ENCODE results near the gene SLC35D3.

Gene SLC35D3

GRCh38 chr6:136890194-136890839 is 31.8 kb upstream of the SLC35D3 start:
- Histone ChIP-seq H3K4me2 (ENCODE audit: low read length, poor library complexity, severe bottlenecking) (no peak overlapping the region), H4K91ac (ENCODE audit: low read length) (no peak overlapping the region), H3K27me3 (ENCODE audit: control insufficient read depth in 1 of 2, insufficient read depth in 1 of 2, low read length in 2 of 2) (no peaks in the 10 kb centered on the region), H3K4ac (ENCODE audit: low read depth in 1 of 2, low read length in 2 of 2) (no peak overlapping the region), H2AFZ (ENCODE audit: low read depth, low read length) (no peak overlapping the region), H3K27ac (ENCODE audit: low read length, poor library complexity, severe bottlenecking) (no peak overlapping the region), H2BK5ac (ENCODE audit: low read depth, low read length, poor library complexity, severe bottlenecking) (no peak overlapping the region), H3K36me3 (ENCODE audit: control insufficient read depth in 1 of 2, insufficient read depth in 2 of 2, low read depth in 1 of 2, low read length in 2 of 2) (peaks cover 2% of the 10 kb centered on the region in 2 experiments), H3K18ac (ENCODE audit: low read depth in 1 of 2, low read length in 2 of 2) (no peak overlapping the region), H3K4me1 (ENCODE audit: control insufficient read depth, insufficient read depth, low read depth, low read length) (no peaks in the 10 kb centered on the region), H2BK15ac (ENCODE audit: low read depth, poor library complexity, severe bottlenecking) (no peak overlapping the region), H3K14ac (ENCODE audit: low read length in 2 of 2) (no peak overlapping the region), H3K9ac (ENCODE audit: low read length) (no peak overlapping the region), H2AK5ac (ENCODE audit: low read length, severe bottlenecking) (no peak overlapping the region), H2BK12ac (ENCODE audit: low read length in 2 of 2) (no peak overlapping the region), H2BK120ac (ENCODE audit: low read depth, low read length) (no peak overlapping the region), H3K23ac (ENCODE audit: low read length in 2 of 2) (no peak overlapping the region), H3K9me3 (ENCODE audit: control insufficient read depth, low read length) (no peaks in the 10 kb centered on the region), H4K8ac (ENCODE audit: low read length) (no peak overlapping the region), H3K4me3 (ENCODE audit: insufficient read depth in 1 of 2, low read depth in 1 of 2, low read length in 2 of 2) (no peak overlapping the region), H3K79me1 (replicated peaks; ENCODE audit: low read length, poor library complexity, severe bottlenecking) (no peaks in the 10 kb centered on the region)
- DNase-seq, result no peak
- 89% methylated on average over 2 of the region's 4 CpGs for WGBS

- Histone ChIP-seq H3K9ac (ENCODE audit: low read length) (no peak overlapping the region), H3K4me1 (ENCODE audit: control insufficient read depth, insufficient read depth, low read depth, low read length) (no peaks in the 10 kb centered on the region), H4K91ac (ENCODE audit: low read length) (no peak overlapping the region), H2BK15ac (ENCODE audit: low read depth, poor library complexity, severe bottlenecking) (no peak overlapping the region), H3K18ac (ENCODE audit: low read depth in 1 of 2, low read length in 2 of 2) (no peak overlapping the region), H3K4ac (ENCODE audit: low read depth in 1 of 2, low read length in 2 of 2) (no peak overlapping the region), H3K27me3 (ENCODE audit: control insufficient read depth in 1 of 2, insufficient read depth in 1 of 2, low read length in 2 of 2) (no peaks in the 10 kb centered on the region), H2AFZ (ENCODE audit: low read depth, low read length) (no peak overlapping the region), H3K36me3 (ENCODE audit: control insufficient read depth in 1 of 2, insufficient read depth in 2 of 2, low read depth in 1 of 2, low read length in 2 of 2) (peaks cover 2% of the 10 kb centered on the region in 2 experiments), H3K14ac (ENCODE audit: low read length in 2 of 2) (no peak overlapping the region), H3K79me1 (replicated peaks; ENCODE audit: low read length, poor library complexity, severe bottlenecking) (no peaks in the 10 kb centered on the region), H2AK5ac (ENCODE audit: low read length, severe bottlenecking) (no peak overlapping the region), H4K8ac (ENCODE audit: low read length) (no peak overlapping the region), H2BK12ac (ENCODE audit: low read length in 2 of 2) (no peak overlapping the region), H3K4me3 (ENCODE audit: insufficient read depth in 1 of 2, low read depth in 1 of 2, low read length in 2 of 2) (no peak overlapping the region), H2BK120ac (ENCODE audit: low read depth, low read length) (no peak overlapping the region), H2BK5ac (ENCODE audit: low read depth, low read length, poor library complexity, severe bottlenecking) (no peak overlapping the region), H3K23ac (ENCODE audit: low read length in 2 of 2) (no peak overlapping the region), H3K4me2 (ENCODE audit: low read length, poor library complexity, severe bottlenecking) (no peak overlapping the region), H3K9me3 (ENCODE audit: control insufficient read depth, low read length) (no peaks in the 10 kb centered on the region), H3K27ac (ENCODE audit: low read length, poor library complexity, severe bottlenecking) (no peak overlapping the region)
- 97% methylated on average over 3 of the region's 3 CpGs for WGBS
- no peak for DNase-seq
These were observed 31.1 kb upstream of the SLC35D3 start for GRCh38 chr6:136890986-136891385.

DNA sequence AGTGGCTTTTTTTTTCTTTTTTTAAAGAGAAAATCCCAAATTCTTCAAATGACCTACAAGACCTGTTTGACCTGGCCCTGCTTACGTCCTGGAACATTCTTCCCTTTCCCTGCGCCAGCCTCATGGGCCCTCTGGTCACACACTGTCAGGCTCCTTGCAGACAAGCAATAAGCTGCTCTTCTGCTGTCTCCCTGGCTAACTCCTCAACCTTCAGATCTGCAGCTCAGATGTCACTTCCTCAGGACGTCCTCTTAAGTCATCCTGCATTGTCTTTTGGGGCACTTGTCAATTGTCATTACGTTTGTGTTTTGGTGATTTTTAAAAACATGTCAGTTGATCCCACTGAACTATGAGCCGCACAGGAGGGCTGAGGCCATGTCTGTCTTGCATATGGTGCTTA is 28.9 kb upstream of the SLC35D3 start:
- Histone ChIP-seq H3K36me3 (ENCODE audit: control insufficient read depth in 1 of 2, insufficient read depth in 2 of 2, low read depth in 1 of 2, low read length in 2 of 2) (peaks cover 0 to 5% of the 10 kb centered on the region in 2 experiments), H3K27ac (ENCODE audit: low read length, poor library complexity, severe bottlenecking) (no peak overlapping the region), H2BK15ac (ENCODE audit: low read depth, poor library complexity, severe bottlenecking) (no peak overlapping the region), H2BK12ac (ENCODE audit: low read length in 2 of 2) (no peak overlapping the region), H2AK5ac (ENCODE audit: low read length, severe bottlenecking) (no peak overlapping the region), H3K23ac (ENCODE audit: low read length in 2 of 2) (no peak overlapping the region), H3K14ac (ENCODE audit: low read length in 2 of 2) (no peak overlapping the region), H4K8ac (ENCODE audit: low read length) (no peak overlapping the region), H3K4me1 (ENCODE audit: control insufficient read depth, insufficient read depth, low read depth, low read length) (no peaks in the 10 kb centered on the region), H3K9ac (ENCODE audit: low read length) (no peak overlapping the region), H3K4ac (ENCODE audit: low read depth in 1 of 2, low read length in 2 of 2) (no peak overlapping the region), H3K9me3 (ENCODE audit: control insufficient read depth, low read length) (no peaks in the 10 kb centered on the region), H3K79me1 (replicated peaks; ENCODE audit: low read length, poor library complexity, severe bottlenecking) (no peaks in the 10 kb centered on the region), H3K27me3 (ENCODE audit: control insufficient read depth in 1 of 2, insufficient read depth in 1 of 2, low read length in 2 of 2) (no peaks in the 10 kb centered on the region), H3K18ac (ENCODE audit: low read depth in 1 of 2, low read length in 2 of 2) (no peak overlapping the region), H2BK120ac (ENCODE audit: low read depth, low read length) (no peak overlapping the region), H2AFZ (ENCODE audit: low read depth, low read length) (no peak overlapping the region), H4K91ac (ENCODE audit: low read length) (no peak overlapping the region), H2BK5ac (ENCODE audit: low read depth, low read length, poor library complexity, severe bottlenecking) (no peak overlapping the region), H3K4me2 (ENCODE audit: low read length, poor library complexity, severe bottlenecking) (no peak overlapping the region), H3K4me3 (ENCODE audit: insufficient read depth in 1 of 2, low read depth in 1 of 2, low read length in 2 of 2) (no peak overlapping the region)
- 88% methylated on average over 5 of the region's 5 CpGs for WGBS
- no peak for DNase-seq

- no peak overlapping the region for H3K18ac ChIP-seq (ENCODE audit: low read depth in 1 of 2, low read length in 2 of 2)
- H2AK5ac ChIP-seq (ENCODE audit: low read length, severe bottlenecking), result no peak overlapping the region
- H3K4ac ChIP-seq (ENCODE audit: low read depth in 1 of 2, low read length in 2 of 2), result no peak overlapping the region
- DNase-seq, result no peak
- no peaks in the 10 kb centered on the region for H3K79me1 ChIP-seq (replicated peaks; ENCODE audit: low read length, poor library complexity, severe bottlenecking)
- 87% methylated on average over 1 of the region's 3 CpGs for WGBS
- H3K9ac ChIP-seq (ENCODE audit: low read length), result no peak overlapping the region
- no peaks in the 10 kb centered on the region for H3K4me1 ChIP-seq (ENCODE audit: control insufficient read depth, insufficient read depth, low read depth, low read length)
- no peak overlapping the region for H3K4me3 ChIP-seq (ENCODE audit: insufficient read depth in 1 of 2, low read depth in 1 of 2, low read length in 2 of 2)
- H2BK12ac ChIP-seq (ENCODE audit: low read length in 2 of 2), result no peak overlapping the region
- no peak overlapping the region for H4K8ac ChIP-seq (ENCODE audit: low read length)
- no peak overlapping the region for H2BK120ac ChIP-seq (ENCODE audit: low read depth, low read length)
- no peak overlapping the region for H3K14ac ChIP-seq (ENCODE audit: low read length in 2 of 2)
- H4K91ac ChIP-seq (ENCODE audit: low read length), result no peak overlapping the region
- H2BK15ac ChIP-seq (ENCODE audit: low read depth, poor library complexity, severe bottlenecking), result no peak overlapping the region
- no peak overlapping the region for H2AFZ ChIP-seq (ENCODE audit: low read depth, low read length)
- no peaks in the 10 kb centered on the region for H3K27me3 ChIP-seq (ENCODE audit: control insufficient read depth in 1 of 2, insufficient read depth in 1 of 2, low read length in 2 of 2)
- H3K36me3 ChIP-seq (ENCODE audit: control insufficient read depth in 1 of 2, insufficient read depth in 2 of 2, low read depth in 1 of 2, low read length in 2 of 2), result peaks cover 9 to 17% of the 10 kb centered on the region in 2 experiments
- no peak overlapping the region for H2BK5ac ChIP-seq (ENCODE audit: low read depth, low read length, poor library complexity, severe bottlenecking)
- H3K27ac ChIP-seq (ENCODE audit: low read length, poor library complexity, severe bottlenecking), result no peak overlapping the region
- H3K4me2 ChIP-seq (ENCODE audit: low read length, poor library complexity, severe bottlenecking), result no peak overlapping the region
- no peak overlapping the region for H3K23ac ChIP-seq (ENCODE audit: low read length in 2 of 2)
- no peaks in the 10 kb centered on the region for H3K9me3 ChIP-seq (ENCODE audit: control insufficient read depth, low read length)
These were observed 26.2 kb upstream of the SLC35D3 start for GRCh38 chr6:136895901-136896300.
